ENCODE data around the gene ZNF862. TPM values are rescaled to one million over a fixed set of nuclear protein-coding genes. Genes with fewer than 3 reads are reported as not detected.

The ZNF862 gene
- total RNA-seq, 1 donor from 2014 or later = 23.9 TPM

GRCh38 chr7:149873074-149873969 is 35.1 kb downstream of the ZNF862 start, which contains the start of gene ATP6V0E2:
TSS of gene ATP6V0E2 (plus strand) at chr7:149873969. CDS start at chr7:149874066, 97 bp downstream.
- Mint-ChIP-seq H3K4me1 (ENCODE audit: unreplicated experiment) (peaks cover 24% of the 10 kb centered on the region), H3K27me3 (no peaks in the 10 kb centered on the region), H3K27ac (peak within 1 kb of the TSS; percentile 100), H3K4me3 (peak within 1 kb of the TSS; percentile 93), H3K9me3 (no peaks in the 10 kb centered on the region), H3K36me3 (no peaks in the 10 kb centered on the region)
- TF ChIP-seq, protein P1, sequence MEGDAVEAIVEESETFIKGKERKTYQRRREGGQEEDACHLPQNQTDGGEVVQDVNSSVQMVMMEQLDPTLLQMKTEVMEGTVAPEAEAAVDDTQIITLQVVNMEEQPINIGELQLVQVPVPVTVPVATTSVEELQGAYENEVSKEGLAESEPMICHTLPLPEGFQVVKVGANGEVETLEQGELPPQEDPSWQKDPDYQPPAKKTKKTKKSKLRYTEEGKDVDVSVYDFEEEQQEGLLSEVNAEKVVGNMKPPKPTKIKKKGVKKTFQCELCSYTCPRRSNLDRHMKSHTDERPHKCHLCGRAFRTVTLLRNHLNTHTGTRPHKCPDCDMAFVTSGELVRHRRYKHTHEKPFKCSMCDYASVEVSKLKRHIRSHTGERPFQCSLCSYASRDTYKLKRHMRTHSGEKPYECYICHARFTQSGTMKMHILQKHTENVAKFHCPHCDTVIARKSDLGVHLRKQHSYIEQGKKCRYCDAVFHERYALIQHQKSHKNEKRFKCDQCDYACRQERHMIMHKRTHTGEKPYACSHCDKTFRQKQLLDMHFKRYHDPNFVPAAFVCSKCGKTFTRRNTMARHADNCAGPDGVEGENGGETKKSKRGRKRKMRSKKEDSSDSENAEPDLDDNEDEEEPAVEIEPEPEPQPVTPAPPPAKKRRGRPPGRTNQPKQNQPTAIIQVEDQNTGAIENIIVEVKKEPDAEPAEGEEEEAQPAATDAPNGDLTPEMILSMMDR (conservative IDR thresholded peaks at IDR 0.05) = peak; percentile 2
- peak; percentile 92 for DNase-seq (ENCODE audit: extremely low spot score, unreplicated experiment)

DNA sequence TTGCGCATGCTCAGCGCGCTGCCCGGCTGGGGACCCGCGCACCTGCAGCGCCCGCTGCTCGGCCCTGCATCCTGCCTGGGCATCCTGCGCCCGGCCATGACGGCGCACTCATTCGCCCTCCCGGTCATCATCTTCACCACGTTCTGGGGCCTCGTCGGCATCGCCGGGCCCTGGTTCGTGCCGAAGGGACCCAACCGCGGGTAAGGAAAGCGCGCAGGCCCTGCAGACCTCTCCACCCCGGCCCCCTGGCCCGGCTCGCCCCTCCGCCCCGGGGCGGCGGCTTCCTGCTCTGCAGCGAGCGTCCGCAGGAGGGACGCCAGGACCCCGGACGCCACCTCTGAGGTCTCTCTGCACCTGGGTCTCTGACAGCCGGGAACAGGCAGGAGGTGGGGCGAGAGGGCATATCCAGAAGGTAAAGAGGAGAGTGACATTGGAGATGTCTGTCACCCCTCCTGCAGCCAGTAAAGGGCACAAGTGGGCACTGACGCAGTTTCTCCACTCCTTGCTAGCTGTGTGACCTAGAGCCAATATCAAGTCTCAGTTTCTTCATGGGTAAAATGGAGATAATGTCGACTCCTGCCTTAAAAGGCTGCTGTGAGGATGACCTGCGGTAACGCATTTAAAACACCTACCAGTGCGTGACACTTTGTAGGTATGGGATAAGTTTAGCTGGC is 35.9 kb downstream of the ZNF862 start:
- H3K36me3 Mint-ChIP-seq = no peaks in the 10 kb centered on the region
- peaks cover 24% of the 10 kb centered on the region for H3K4me1 Mint-ChIP-seq (ENCODE audit: unreplicated experiment)
- no peaks in the 10 kb centered on the region for H3K9me3 Mint-ChIP-seq
- no peak for DNase-seq (ENCODE audit: extremely low spot score, unreplicated experiment)
- H3K4me3 Mint-ChIP-seq = peak overlapping the region; percentile 83
- H3K27ac Mint-ChIP-seq = peak overlapping the region; percentile 100
- TF ChIP-seq, protein P1 (conservative IDR thresholded peaks at IDR 0.05) = no peak
- H3K27me3 Mint-ChIP-seq = no peaks in the 10 kb centered on the region

GRCh38 chr7:149874644-149875028 is 36.5 kb downstream of the ZNF862 start:
- DNase-seq (ENCODE audit: extremely low spot score, unreplicated experiment) = no peak
- Mint-ChIP-seq H3K27ac (peak overlapping the region; percentile 17), H3K4me1 (ENCODE audit: unreplicated experiment) (peaks cover 24% of the 10 kb centered on the region)

DNA sequence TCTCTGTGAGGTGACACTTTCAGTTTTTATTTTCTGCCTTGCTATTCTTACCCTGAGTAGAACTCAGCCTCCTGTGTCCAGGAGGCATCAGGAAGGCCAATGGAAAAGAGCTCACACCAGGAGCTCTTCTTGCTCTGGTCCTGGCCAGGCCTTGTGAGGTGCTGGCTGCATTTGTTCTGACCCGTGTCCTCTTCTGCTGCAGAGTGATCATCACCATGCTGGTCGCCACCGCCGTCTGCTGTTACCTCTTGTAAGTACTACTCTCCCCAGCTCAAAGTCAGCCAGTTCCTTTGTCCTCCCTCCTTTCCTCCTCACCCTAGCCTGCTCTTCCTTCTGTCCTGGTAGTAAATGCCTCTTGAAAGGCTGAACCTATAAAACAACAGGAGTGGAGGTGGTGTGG is 37.2 kb downstream of the ZNF862 start:
- Mint-ChIP-seq H3K4me3 (peak overlapping the region; percentile 83), H3K9me3 (no peaks in the 10 kb centered on the region), H3K36me3 (no peaks in the 10 kb centered on the region), H3K27ac (no peak overlapping the region), H3K4me1 (ENCODE audit: unreplicated experiment) (peaks cover 24% of the 10 kb centered on the region), H3K27me3 (no peaks in the 10 kb centered on the region)
- TF ChIP-seq, protein P1 (conservative IDR thresholded peaks at IDR 0.05) = no peak
- DNase-seq (ENCODE audit: extremely low spot score, unreplicated experiment) = no peak

More at GRCh38 chr7:149874644-149875028, 36.5 kb downstream of the ZNF862 start:
- H3K27me3 Mint-ChIP-seq = no peaks in the 10 kb centered on the region
- no peaks in the 10 kb centered on the region for H3K36me3 Mint-ChIP-seq
- H3K4me3 Mint-ChIP-seq = peak overlapping the region; percentile 83
- H3K9me3 Mint-ChIP-seq = no peaks in the 10 kb centered on the region
- TF ChIP-seq, protein P1 (conservative IDR thresholded peaks at IDR 0.05) = no peak

DNA sequence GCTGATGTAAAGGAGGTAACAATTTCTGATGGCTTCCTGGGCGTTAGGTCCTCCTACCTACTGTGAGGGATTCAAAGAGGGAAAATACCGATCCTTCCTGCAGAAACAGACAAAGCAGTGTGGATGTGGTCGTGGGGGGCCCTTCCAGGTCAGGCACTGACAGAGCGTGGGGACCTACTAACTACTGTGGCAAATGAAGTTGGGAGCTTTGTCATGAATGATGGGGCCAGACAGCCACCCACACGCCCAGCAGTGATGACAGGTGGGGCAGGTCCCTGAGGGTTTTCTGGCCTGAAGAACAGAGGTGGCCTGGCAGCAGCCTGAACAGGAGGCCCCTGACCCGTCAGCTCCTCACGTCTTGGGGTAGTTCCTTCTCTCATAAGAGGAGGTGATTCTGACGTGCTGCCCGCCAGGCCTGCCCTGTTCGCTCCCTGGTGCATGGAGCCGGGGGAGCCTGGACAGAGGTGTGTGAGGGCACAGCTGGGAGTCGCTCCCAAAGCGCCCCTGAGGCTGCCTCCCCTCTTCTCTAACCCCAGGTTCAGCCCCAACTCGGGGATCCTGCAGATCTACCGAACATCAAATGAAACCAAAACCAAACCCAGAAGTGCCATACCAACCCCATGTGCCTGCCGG is 39.8 kb downstream of the ZNF862 start:
- H3K4me3 Mint-ChIP-seq = no peak overlapping the region
- DNase-seq (ENCODE audit: extremely low spot score, unreplicated experiment) = no peak
- no peaks in the 10 kb centered on the region for H3K36me3 Mint-ChIP-seq
- H3K27ac Mint-ChIP-seq = no peak overlapping the region
- no peaks in the 10 kb centered on the region for H3K9me3 Mint-ChIP-seq
- H3K4me1 Mint-ChIP-seq (ENCODE audit: unreplicated experiment) = peaks cover 23% of the 10 kb centered on the region
- TF ChIP-seq, protein P1 (conservative IDR thresholded peaks at IDR 0.05) = no peak
- H3K27me3 Mint-ChIP-seq = no peaks in the 10 kb centered on the region
